ENCODE data around the gene DNAJB12.

GRCh38 chr10:72321248-72322029 lies 33.3 kb downstream of the DNAJB12 start:
- no peak for TF ChIP-seq POLR2A (IDR thresholded peaks at IDR 0.05)
- TF ChIP-seq CTCF (IDR thresholded peaks at IDR 0.05) = no peak

Data from testis (tissue), 2 donors.